Keratinocyte (primary cell): ENCODE data around the gene IFT122. TPM values are rescaled to one million over a fixed set of nuclear protein-coding genes. Genes with fewer than 3 reads are reported as not detected.
A peak's percentile ranks its signal among the peaks of the same experiment; 100 is the strongest.

Source experiments
- DNase-seq: peaks from one replicate; pipeline ENCODE4 v3.0.0-alpha.2; 2011; ENCODE audit warnings: low read depth, missing footprints, low spot score
- FAIRE-seq: peaks from 2 replicates; lab custom pipeline; 2011; peaks lifted over from hg19 to GRCh38; lab: Jason Lieb, UNC
- H2AFZ ChIP-seq: 2 replicates; pipeline ENCODE4 v1.6.0; 2012; ENCODE audit warnings: low read length, control low read depth, inconsistent platforms; ENCODE audit not compliant: control insufficient read depth
- H3K27ac ChIP-seq: 2 replicates; pipeline ENCODE4 v1.5.1; 2011; ENCODE audit warnings: low read length; ENCODE audit not compliant: control insufficient read depth, insufficient read depth
- H3K27me3 ChIP-seq: 3 replicates; pipeline ENCODE4 v1.6.0; 2011; ENCODE audit warnings: low read length; ENCODE audit not compliant: control insufficient read depth, insufficient read depth; ENCODE audit errors: extremely low read depth
- H3K36me3 ChIP-seq, 2 experiments: 2 replicates in 1 of 2; 3 replicates in 1 of 2; pipeline ENCODE4 v1.5.1; 2011; ENCODE audit warnings: low read length in 2 of 2, mild to moderate bottlenecking in 1 of 2; ENCODE audit not compliant: control insufficient read depth in 2 of 2, insufficient read depth in 2 of 2; ENCODE audit errors: extremely low read depth in 1 of 2
- H3K4me1 ChIP-seq: 3 replicates; pipeline ENCODE4 v1.5.1; 2011; ENCODE audit warnings: low read length; ENCODE audit not compliant: control insufficient read depth, insufficient read depth; ENCODE audit errors: extremely low read depth
- H3K4me2 ChIP-seq: 3 replicates; pipeline ENCODE4 v1.6.0; 2011; ENCODE audit warnings: low read depth, low read length; ENCODE audit not compliant: control insufficient read depth, insufficient read depth; ENCODE audit errors: extremely low read depth
- H3K4me3 ChIP-seq, 3 experiments: fragments of 200-600 bp in 1 of 3; sonication (generic) in 1 of 3; 2 replicates in 2 of 3; 3 replicates in 1 of 3; pipeline ENCODE4 v1.5.1; 2011 to 2016; ENCODE audit warnings: low read length in 3 of 3, mild to moderate bottlenecking in 3 of 3, control low read depth in 2 of 3, inconsistent platforms in 1 of 3, low read depth in 1 of 3, mixed read lengths in 1 of 3, mixed run types in 1 of 3, moderate library complexity in 1 of 3; ENCODE audit not compliant: control insufficient read depth in 2 of 3, insufficient read depth in 2 of 3; ENCODE audit errors: extremely low read depth in 1 of 3
- H3K79me2 ChIP-seq: 2 replicates; pipeline ENCODE4 v1.6.0; 2012; ENCODE audit warnings: low read length; ENCODE audit not compliant: control insufficient read depth, insufficient read depth
- H3K9ac ChIP-seq: 3 replicates; pipeline ENCODE4 v1.6.0; 2011; ENCODE audit warnings: low read length; ENCODE audit not compliant: control insufficient read depth, insufficient read depth; ENCODE audit errors: extremely low read depth
- H3K9me1 ChIP-seq: 3 replicates; pipeline ENCODE4 v1.6.0; 2011; ENCODE audit warnings: low read length; ENCODE audit not compliant: control insufficient read depth, insufficient read depth; ENCODE audit errors: extremely low read depth
- H3K9me3 ChIP-seq: 2 replicates; pipeline ENCODE4 v1.5.1; 2012; ENCODE audit warnings: low read depth, low read length; ENCODE audit not compliant: control insufficient read depth
- H4K20me1 ChIP-seq: 3 replicates; pipeline ENCODE4 v1.6.0; 2011; ENCODE audit warnings: low read length; ENCODE audit not compliant: control insufficient read depth, insufficient read depth; ENCODE audit errors: extremely low read depth
- EZH2 ChIP-seq: IDR thresholded peaks from one replicate; pipeline ENCODE4 v1.6.1; 2012; ENCODE audit warnings: inconsistent platforms, mild to moderate bottlenecking, low read length, moderate library complexity
- dilution Hi-C: fragments of 300-500 bp; cut with MboI; formaldehyde crosslinking; loops from one replicate; pipeline ENCODE4 v1.7.0; 2020; ENCODE audit warnings: low sequenced_read_pairs; ENCODE audit not compliant: extremely low pct_ligation_motif_present
- polyA plus RNA-seq, 5 experiments: library from polyadenylated mRNA; depleted of rRNA in 3 of 5; stranded (reverse) in 3 of 5; stranded (forward) in 1 of 5; unstranded in 1 of 5; fragments of >200 nt; gene quantifications; 1 replicate in 1 of 5; 2 replicates in 3 of 5; 3 replicates in 1 of 5; pipeline versions ENCODE4 v1.2.1 to v1.2.3, GENCODE V29; 2011 to 2012; ENCODE audit warnings: missing spikeins in 2 of 5, low read depth in 1 of 5, low replicate concordance in 1 of 5
- TF ChIP-seq, protein P1 (sequence below), 3 experiments: IDR thresholded peaks in 1 of 3; conservative IDR thresholded peaks in 1 of 3; optimal IDR thresholded peaks in 1 of 3; 2 replicates in 2 of 3; 3 replicates in 1 of 3; pipeline versions ENCODE3 to v1.5.1; 2011; ENCODE audit warnings: low read length in 3 of 3, mild to moderate bottlenecking in 3 of 3, moderate library complexity in 2 of 3, control low read depth in 1 of 3, inconsistent platforms in 1 of 3; ENCODE audit not compliant: insufficient read depth in 2 of 3; ENCODE audit errors: extremely low read depth in 1 of 3

The IFT122 gene
- polyA plus RNA-seq, 1 donor (not counting 4 experiments of a cell fraction or from before 2014, with no cell fraction given), result 7.1 TPM

GRCh38 chr3:129439226-129439816 is 703 bp upstream of the IFT122 start:
- dilution Hi-C loops, result no loop called here
- Histone ChIP-seq H3K4me1 (peaks cover 29% of the 10 kb centered on the region), H3K4me2 (peak overlapping the region; percentile 89), H4K20me1 (no peaks in the 10 kb centered on the region), H3K79me2 (peaks cover 20% of the 10 kb centered on the region), H3K9me1 (no peaks in the 10 kb centered on the region), H3K4me3 (peak overlapping the region; percentile 69 to 96 (median 80)), H3K36me3 (peaks cover 5 to 9% of the 10 kb centered on the region in 2 experiments), H3K9ac (peak overlapping the region; percentile 93), H3K27me3 (no peaks in the 10 kb centered on the region), H3K27ac (peak overlapping the region; percentile 83), H3K9me3 (no peaks in the 10 kb centered on the region), H2AFZ (peak overlapping the region; percentile 69)
- FAIRE-seq, result no peak
- TF ChIP-seq EZH2, result no peak
- TF ChIP-seq, protein P1, sequence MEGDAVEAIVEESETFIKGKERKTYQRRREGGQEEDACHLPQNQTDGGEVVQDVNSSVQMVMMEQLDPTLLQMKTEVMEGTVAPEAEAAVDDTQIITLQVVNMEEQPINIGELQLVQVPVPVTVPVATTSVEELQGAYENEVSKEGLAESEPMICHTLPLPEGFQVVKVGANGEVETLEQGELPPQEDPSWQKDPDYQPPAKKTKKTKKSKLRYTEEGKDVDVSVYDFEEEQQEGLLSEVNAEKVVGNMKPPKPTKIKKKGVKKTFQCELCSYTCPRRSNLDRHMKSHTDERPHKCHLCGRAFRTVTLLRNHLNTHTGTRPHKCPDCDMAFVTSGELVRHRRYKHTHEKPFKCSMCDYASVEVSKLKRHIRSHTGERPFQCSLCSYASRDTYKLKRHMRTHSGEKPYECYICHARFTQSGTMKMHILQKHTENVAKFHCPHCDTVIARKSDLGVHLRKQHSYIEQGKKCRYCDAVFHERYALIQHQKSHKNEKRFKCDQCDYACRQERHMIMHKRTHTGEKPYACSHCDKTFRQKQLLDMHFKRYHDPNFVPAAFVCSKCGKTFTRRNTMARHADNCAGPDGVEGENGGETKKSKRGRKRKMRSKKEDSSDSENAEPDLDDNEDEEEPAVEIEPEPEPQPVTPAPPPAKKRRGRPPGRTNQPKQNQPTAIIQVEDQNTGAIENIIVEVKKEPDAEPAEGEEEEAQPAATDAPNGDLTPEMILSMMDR (optimal IDR thresholded peaks at IDR 0.05 in 1 of 3, IDR thresholded peaks at IDR 0.05 in 1 of 3, conservative IDR thresholded peaks at IDR 0.05 in 1 of 3; ENCODE audit: extremely low read depth in 1 of 3, insufficient read depth in 2 of 3, low read length in 3 of 3), result no peak
- DNase-seq, result no peak

GRCh38 chr3:129440618-129441190 is 680 bp downstream of the IFT122 start:
- FAIRE-seq, result no peak
- DNase-seq, result no peak
- H3K9me1 ChIP-seq, result no peaks in the 10 kb centered on the region

More at GRCh38 chr3:129440618-129441190, 680 bp downstream of the IFT122 start:
- Histone ChIP-seq H3K36me3 (peaks cover 5 to 8% of the 10 kb centered on the region in 2 experiments), H2AFZ (peak overlapping the region; percentile 80), H3K9ac (peak overlapping the region; percentile 93), H3K4me3 (peak overlapping the region; percentile 80 to 96 (median 86)), H3K4me2 (peak overlapping the region; percentile 93), H3K9me3 (no peaks in the 10 kb centered on the region), H3K27me3 (no peaks in the 10 kb centered on the region), H3K27ac (peak overlapping the region; percentile 87), H3K79me2 (peaks cover 18% of the 10 kb centered on the region), H4K20me1 (no peaks in the 10 kb centered on the region), H3K4me1 (peaks cover 26% of the 10 kb centered on the region)
- no peak for TF ChIP-seq EZH2
- TF ChIP-seq, protein P1 (optimal IDR thresholded peaks at IDR 0.05 in 1 of 3, IDR thresholded peaks at IDR 0.05 in 1 of 3, conservative IDR thresholded peaks at IDR 0.05 in 1 of 3; ENCODE audit: extremely low read depth in 1 of 3, insufficient read depth in 2 of 3, low read length in 3 of 3), result no peak
- dilution Hi-C loops, result no loop called here
